ENCODE measurements around the gene EPHB2. TPM values are rescaled to one million over a fixed set of nuclear protein-coding genes. Genes with fewer than 3 reads are reported as not detected.

The EPHB2 gene
- total RNA-seq, 4 donors from 2014 or later: 0.08 to 3.4 (median 1.9) TPM

- peaks cover 0 to 64% (median 28%) of the 10 kb centered on the region in 3 donors for H3K4me1 ChIP-seq
- no peaks in the 10 kb centered on the region for H3K36me3 ChIP-seq
- WGBS, 2 donors: 54 to 63% methylated on average over 6 to 8 of the region's 12 CpGs
- no peak for DNase-seq
- H3K9me3 ChIP-seq: no peaks in the 10 kb centered on the region
- no peak overlapping the region for H3K27ac ChIP-seq
- TF ChIP-seq POLR2A (IDR thresholded peaks at IDR 0.05): no peak
- TF ChIP-seq CTCF (IDR thresholded peaks at IDR 0.05): no peak
- peaks cover 0 to 50% (median 0%) of the 10 kb centered on the region in 4 donors for H3K27me3 ChIP-seq
- H3K4me3 ChIP-seq: no peak overlapping the region
- intact Hi-C loops (cut with DNase I): no loop called here
Measured at GRCh38 chr1:22877112-22877915, 166.7 kb downstream of the EPHB2 start.

GRCh38 chr1:22877980-22878379 is 167.3 kb downstream of the EPHB2 start:
- intact Hi-C loops (cut with DNase I): no loop called here
- peaks cover 0 to 58% (median 27%) of the 10 kb centered on the region in 3 donors for H3K4me1 ChIP-seq
- no peaks in the 10 kb centered on the region for H3K9me3 ChIP-seq
- no peak for DNase-seq
- H3K36me3 ChIP-seq: no peaks in the 10 kb centered on the region
- TF ChIP-seq CTCF (IDR thresholded peaks at IDR 0.05): no peak
- no peak for TF ChIP-seq POLR2A (IDR thresholded peaks at IDR 0.05)
- WGBS, 2 donors: no CpG with 5 or more reads among the region's 1 CpG
- H3K27ac ChIP-seq: no peak overlapping the region
- peaks cover 0 to 54% (median 0%) of the 10 kb centered on the region in 4 donors for H3K27me3 ChIP-seq
- no peak overlapping the region for H3K4me3 ChIP-seq

GRCh38 chr1:22878626-22879025 is 168.0 kb downstream of the EPHB2 start:
- no peak overlapping the region for H3K4me3 ChIP-seq
- DNase-seq: no peak
- H3K4me1 ChIP-seq: peaks cover 0 to 51% (median 24%) of the 10 kb centered on the region in 3 donors
- no peaks in the 10 kb centered on the region for H3K9me3 ChIP-seq
- intact Hi-C loops (cut with DNase I): no loop called here
- TF ChIP-seq POLR2A (IDR thresholded peaks at IDR 0.05) (no peak), CTCF (IDR thresholded peaks at IDR 0.05) (no peak)
- peaks cover 0 to 59% (median 0%) of the 10 kb centered on the region in 4 donors for H3K27me3 ChIP-seq
- H3K36me3 ChIP-seq: no peaks in the 10 kb centered on the region
- 29 to 56% methylated on average over 6 to 11 of the region's 13 CpGs for WGBS, 2 donors
- H3K27ac ChIP-seq: no peak overlapping the region

GRCh38 chr1:22879445-22879844 is 168.8 kb downstream of the EPHB2 start:
- TF ChIP-seq POLR2A (IDR thresholded peaks at IDR 0.05) (no peak), CTCF (IDR thresholded peaks at IDR 0.05) (no peak)

GRCh38 chr1:22880174-22880601 is 169.5 kb downstream of the EPHB2 start:
- no peak for DNase-seq
- no peak overlapping the region for H3K27ac ChIP-seq
- peaks cover 0 to 41% (median 24%) of the 10 kb centered on the region in 3 donors for H3K4me1 ChIP-seq
- no peak for TF ChIP-seq CTCF (IDR thresholded peaks at IDR 0.05)
- no peak for TF ChIP-seq POLR2A (IDR thresholded peaks at IDR 0.05)
- intact Hi-C loops (cut with DNase I): loop anchor here (10.0 kb wide), 1 partner anchor 175 kb away; no protein-coding TSS in a partner anchor
- no peaks in the 10 kb centered on the region for H3K36me3 ChIP-seq
- H3K9me3 ChIP-seq: no peaks in the 10 kb centered on the region
- 49 to 62% methylated on average over 2 to 5 of the region's 5 CpGs for WGBS, 2 donors
- H3K27me3 ChIP-seq: peaks cover 0 to 59% (median 0%) of the 10 kb centered on the region in 4 donors
- H3K4me3 ChIP-seq: no peak overlapping the region

More at GRCh38 chr1:22879445-22879844, 168.8 kb downstream of the EPHB2 start:
- 0 to 25% methylated on average over 1 to 2 of the region's 3 CpGs for WGBS, 2 donors
- H3K27me3 ChIP-seq: peaks cover 0 to 59% (median 0%) of the 10 kb centered on the region in 4 donors
- H3K9me3 ChIP-seq: no peaks in the 10 kb centered on the region
- peaks cover 0 to 43% (median 24%) of the 10 kb centered on the region in 3 donors for H3K4me1 ChIP-seq
- H3K27ac ChIP-seq: no peak overlapping the region
- intact Hi-C loops (cut with DNase I): no loop called here
- H3K4me3 ChIP-seq: no peak overlapping the region
- DNase-seq: no peak
- H3K36me3 ChIP-seq: no peaks in the 10 kb centered on the region
